K562 (cell line): ENCODE results near the gene SCN1B.

Experiments used
- EZH2 ChIP-seq: IDR thresholded peaks from 2 replicates; pipeline ENCODE4 v1.6.1; 2012; ENCODE audit warnings: low read depth, mild to moderate bottlenecking, inconsistent platforms, low read length, borderline replicate concordance
- ZBTB17 ChIP-seq: fragments of 450-650 bp; formaldehyde crosslinking; IDR thresholded peaks from 2 replicates; pipeline ENCODE4 v1.4.0; 2020; ENCODE audit warnings: mild to moderate bottlenecking

GRCh38 chr19:34994286-34994642 is 36.0 kb upstream of the SCN1B start:
- TF ChIP-seq ZBTB17 (CRISPR knock-in tag) (no peak), EZH2 (no peak)
